Endometrial microvascular endothelial cells (primary cell): ENCODE data around the gene HOXD11. TPM values are rescaled to one million over a fixed set of nuclear protein-coding genes. Genes with fewer than 3 reads are reported as not detected.

ENCODE experiments used
- in situ Hi-C: cut with HindIII; loops from 2 replicates; pipeline ENCODE4 v1.10.0; 2017; ENCODE audit warnings: low sequenced_read_pairs, low pct_unique_long_range_greater_than_20kb; ENCODE audit errors: inconsistent ontology term
- total RNA-seq: library from RNA; depleted of rRNA; stranded (reverse); fragments of >200 nt; gene quantifications from one replicate; pipeline ENCODE4 v1.2.3, GENCODE V29; 2015; ENCODE audit errors: inconsistent ontology term

HOXD11 gene
- total RNA-seq, 1 donor from 2014 or later, result 2.0 TPM

GRCh38 chr2:176102309-176102866, 4.7 kb upstream of the HOXD11 start:
- in situ Hi-C loops, result no loop called here

GRCh38 chr2:176103194-176103593, 3.9 kb upstream of the HOXD11 start:
- in situ Hi-C loops, result no loop called here

GRCh38 chr2:176103742-176104315, 3.3 kb upstream of the HOXD11 start:
- in situ Hi-C loops, result no loop called here

- in situ Hi-C loops, result no loop called here
Measured at GRCh38 chr2:176104316-176105077, 2.6 kb upstream of the HOXD11 start.

- in situ Hi-C loops, result no loop called here
Measured at GRCh38 chr2:176105078-176105729, 1.9 kb upstream of the HOXD11 start.

- in situ Hi-C loops, result no loop called here
Measured at GRCh38 chr2:176105730-176106580, 1.1 kb upstream of the HOXD11 start.

GRCh38 chr2:176107731-176108181, 676 bp downstream of the HOXD11 start:
- in situ Hi-C loops, result no loop called here

- in situ Hi-C loops, result no loop called here
Measured at GRCh38 chr2:176109192-176109901, 2.3 kb downstream of the HOXD11 start.

- in situ Hi-C loops, result no loop called here
Measured at GRCh38 chr2:176109946-176110345, 2.9 kb downstream of the HOXD11 start.

- in situ Hi-C loops, result no loop called here
Measured at GRCh38 chr2:176110415-176111308, 3.6 kb downstream of the HOXD11 start.

GRCh38 chr2:176111309-176111663, 4.2 kb downstream of the HOXD11 start:
- in situ Hi-C loops, result no loop called here

- in situ Hi-C loops, result no loop called here
Measured at GRCh38 chr2:176111846-176112374, 4.8 kb downstream of the HOXD11 start.

GRCh38 chr2:176112375-176113302, 5.6 kb downstream of the HOXD11 start:
- in situ Hi-C loops, result no loop called here

GRCh38 chr2:176114120-176114929, 7.2 kb downstream of the HOXD11 start:
- in situ Hi-C loops, result no loop called here

GRCh38 chr2:176114930-176115625, 8.0 kb downstream of the HOXD11 start:
- in situ Hi-C loops, result no loop called here
